ENCODE results near the gene DGUOK. TPM values are rescaled to one million over a fixed set of nuclear protein-coding genes. Genes with fewer than 3 reads are reported as not detected.

Gene DGUOK
- total and polyA plus RNA-seq, 2 experiments from 2014 or later, result 68.0 to 116 TPM

- H3K9me2 ChIP-seq (replicated peaks; ENCODE audit: insufficient read depth), result no peaks in the 10 kb centered on the region
- no peaks in the 10 kb centered on the region for H3K36me3 ChIP-seq (replicated peaks; ENCODE audit: insufficient read depth, low read depth)
- peaks cover 56% of the 10 kb centered on the region for H4K20me1 ChIP-seq (ENCODE audit: insufficient read depth, poor library complexity, severe bottlenecking)
- DNase-seq (ENCODE audit: low spot score), result no peak
- no peak overlapping the region for H2AFZ ChIP-seq
- peaks cover 100% of the 10 kb centered on the region for H3K79me2 ChIP-seq
- TF ChIP-seq EZH2phosphoT487 (IDR thresholded peaks at IDR 0.05; ENCODE audit: low read depth, severe bottlenecking, unreplicated experiment), result no peak
- 100% methylated on average over 1 of the region's 1 CpG for WGBS (ENCODE audit: low lambda C conversion rate, missing lambda C conversion rate)
- peaks cover 33% of the 10 kb centered on the region for H3K4me1 ChIP-seq (ENCODE audit: insufficient read depth)
- H3K9me3 ChIP-seq (ENCODE audit: low read depth), result no peaks in the 10 kb centered on the region
- no peak overlapping the region for H3K27ac ChIP-seq
- no peaks in the 10 kb centered on the region for H3K27me3 ChIP-seq
- H3K4me2 ChIP-seq, result no peak overlapping the region
- H3K4me3 ChIP-seq, result no peak overlapping the region
These were observed 63.9 kb downstream of the DGUOK start for GRCh38 chr2:73990531-73990930.

GRCh38 chr2:73992036-73992435, 65.4 kb downstream of the DGUOK start:
- Histone ChIP-seq H3K36me3 (replicated peaks; ENCODE audit: insufficient read depth, low read depth) (no peaks in the 10 kb centered on the region), H3K9me3 (ENCODE audit: low read depth) (no peaks in the 10 kb centered on the region), H3K4me3 (no peak overlapping the region), H3K27me3 (no peaks in the 10 kb centered on the region), H4K20me1 (ENCODE audit: insufficient read depth, poor library complexity, severe bottlenecking) (peaks cover 54% of the 10 kb centered on the region), H3K79me2 (peaks cover 100% of the 10 kb centered on the region), H3K27ac (no peak overlapping the region), H3K9me2 (replicated peaks; ENCODE audit: insufficient read depth) (no peaks in the 10 kb centered on the region), H2AFZ (no peak overlapping the region), H3K4me2 (no peak overlapping the region), H3K4me1 (ENCODE audit: insufficient read depth) (peaks cover 19% of the 10 kb centered on the region)
- 100% methylated on average over 4 of the region's 4 CpGs for WGBS (ENCODE audit: low lambda C conversion rate, missing lambda C conversion rate)
- no peak for TF ChIP-seq CTCF (IDR thresholded peaks at IDR 0.05; ENCODE audit: poor library complexity)
- TF ChIP-seq EZH2phosphoT487 (IDR thresholded peaks at IDR 0.05; ENCODE audit: low read depth, severe bottlenecking, unreplicated experiment), result no peak
- no peak for TF ChIP-seq EZH2 (IDR thresholded peaks at IDR 0.05; ENCODE audit: borderline replicate concordance)
- DNase-seq (ENCODE audit: low spot score), result no peak

- H3K4me3 ChIP-seq, result no peak overlapping the region
- no peak overlapping the region for H2AFZ ChIP-seq
- 65% methylated on average over 3 of the region's 3 CpGs for WGBS (ENCODE audit: low lambda C conversion rate, missing lambda C conversion rate)
- H3K9me3 ChIP-seq (ENCODE audit: low read depth), result no peaks in the 10 kb centered on the region
- H3K4me2 ChIP-seq, result no peak overlapping the region
- no peak overlapping the region for H3K27ac ChIP-seq
- TF ChIP-seq EZH2phosphoT487 (IDR thresholded peaks at IDR 0.05; ENCODE audit: low read depth, severe bottlenecking, unreplicated experiment) (no peak), EZH2 (IDR thresholded peaks at IDR 0.05; ENCODE audit: borderline replicate concordance) (no peak), CTCF (IDR thresholded peaks at IDR 0.05; ENCODE audit: poor library complexity) (no peak)
- peaks cover 100% of the 10 kb centered on the region for H3K79me2 ChIP-seq
- peaks cover 7% of the 10 kb centered on the region for H3K4me1 ChIP-seq (ENCODE audit: insufficient read depth)
- peaks cover 56% of the 10 kb centered on the region for H4K20me1 ChIP-seq (ENCODE audit: insufficient read depth, poor library complexity, severe bottlenecking)
- no peaks in the 10 kb centered on the region for H3K36me3 ChIP-seq (replicated peaks; ENCODE audit: insufficient read depth, low read depth)
- no peaks in the 10 kb centered on the region for H3K9me2 ChIP-seq (replicated peaks; ENCODE audit: insufficient read depth)
- DNase-seq (ENCODE audit: low spot score), result no peak
- H3K27me3 ChIP-seq, result no peaks in the 10 kb centered on the region
These were observed 66.7 kb downstream of the DGUOK start for GRCh38 chr2:73993376-73993775.

- H3K79me2 ChIP-seq, result peaks cover 100% of the 10 kb centered on the region
- H3K4me1 ChIP-seq (ENCODE audit: insufficient read depth), result peaks cover 4% of the 10 kb centered on the region
- DNase-seq (ENCODE audit: low spot score), result no peak
- H4K20me1 ChIP-seq (ENCODE audit: insufficient read depth, poor library complexity, severe bottlenecking), result peaks cover 56% of the 10 kb centered on the region
- no peaks in the 10 kb centered on the region for H3K9me3 ChIP-seq (ENCODE audit: low read depth)
- WGBS (ENCODE audit: low lambda C conversion rate, missing lambda C conversion rate), result 96% methylated on average over 4 of the region's 4 CpGs
- no peak for TF ChIP-seq EZH2phosphoT487 (IDR thresholded peaks at IDR 0.05; ENCODE audit: low read depth, severe bottlenecking, unreplicated experiment)
- TF ChIP-seq CTCF (IDR thresholded peaks at IDR 0.05; ENCODE audit: poor library complexity), result no peak
- no peak for TF ChIP-seq EZH2 (IDR thresholded peaks at IDR 0.05; ENCODE audit: borderline replicate concordance)
- no peak overlapping the region for H3K4me3 ChIP-seq
- no peaks in the 10 kb centered on the region for H3K9me2 ChIP-seq (replicated peaks; ENCODE audit: insufficient read depth)
- H3K27me3 ChIP-seq, result no peaks in the 10 kb centered on the region
- H3K36me3 ChIP-seq (replicated peaks; ENCODE audit: insufficient read depth, low read depth), result no peaks in the 10 kb centered on the region
- no peak overlapping the region for H2AFZ ChIP-seq
- no peak overlapping the region for H3K27ac ChIP-seq
- H3K4me2 ChIP-seq, result no peak overlapping the region
These were observed 67.1 kb downstream of the DGUOK start for GRCh38 chr2:73993778-73994177.

Measured in hepatocyte (in vitro differentiated cells).